K562 (cell line): Measurements from ENCODE around the gene SMARCA4.

Experiments
- ARNT ChIP-seq, 2 experiments: fragments of 450-650 bp; IDR thresholded peaks; 2 replicates each; pipeline ENCODE4 v1.6.1; 2016; ENCODE audit warnings: mild to moderate bottlenecking in 1 of 2
- CTCF ChIP-seq, 3 experiments: IDR thresholded peaks in 2 of 3; conservative IDR thresholded peaks in 1 of 3; 2 replicates each; pipeline ENCODE4 v1.5.1; 2011 to 2012; ENCODE audit warnings: low read length in 3 of 3, mild to moderate bottlenecking in 3 of 3, control low read depth in 2 of 3, improper control_type of control experiment in 1 of 3, inconsistent platforms in 1 of 3, low read depth in 1 of 3, mixed read lengths in 1 of 3, moderate library complexity in 1 of 3; ENCODE audit not compliant: insufficient read depth in 2 of 3
- HDAC3 ChIP-seq: fragments of 450-650 bp; IDR thresholded peaks from 2 replicates; pipeline ENCODE4 v1.6.1; 2018; ENCODE audit warnings: borderline replicate concordance, mild to moderate bottlenecking, moderate library complexity; ENCODE audit not compliant: partially characterized antibody
- POLR2A ChIP-seq: fragments of 450-650 bp; conservative IDR thresholded peaks from 2 replicates; pipeline ENCODE4 v1.6.1; 2016
- RBFOX2 ChIP-seq: fragments of 200-400 bp; formaldehyde crosslinking; IDR thresholded peaks from 2 replicates; pipeline ENCODE4 v1.6.1; 2017; ENCODE audit warnings: low read depth, mild to moderate bottlenecking, low read length, moderate library complexity
- RBM14 ChIP-seq: fragments of 200-400 bp; formaldehyde crosslinking; IDR thresholded peaks from 2 replicates; pipeline ENCODE4 v1.6.1; 2018; ENCODE audit warnings: low read depth, mild to moderate bottlenecking, low read length, moderate library complexity, borderline replicate concordance; ENCODE audit not compliant: insufficient read depth
- REST ChIP-seq, 2 experiments: fragments of 450-650 bp; formaldehyde crosslinking in 1 of 2; IDR thresholded peaks; 2 replicates each; pipeline versions ENCODE4 v1.4.0 to v1.6.1; 2014 to 2020; ENCODE audit warnings: mild to moderate bottlenecking in 2 of 2, borderline replicate concordance in 1 of 2, low read depth in 1 of 2
- ZC3H11A ChIP-seq: IDR thresholded peaks from 2 replicates; pipeline ENCODE4 v1.6.1; 2012; ENCODE audit warnings: low read depth, low read length, improper control_type of control experiment
- ZNF76 ChIP-seq: fragments of 250-450 bp; sonication (Bioruptor Pico); IDR thresholded peaks from 2 replicates; pipeline ENCODE4 v1.4.0; 2020; ENCODE audit warnings: mild to moderate bottlenecking, moderate library complexity, borderline replicate concordance

- TF ChIP-seq RBM14: no peak
- no peak for TF ChIP-seq ZC3H11A
- no peak for TF ChIP-seq ARNT (IDR thresholded peaks at IDR 0.05)
- TF ChIP-seq HDAC3: no peak
- TF ChIP-seq ZNF76: no peak
- no peak for TF ChIP-seq CTCF (IDR thresholded peaks at IDR 0.05 in 2 of 3, conservative IDR thresholded peaks at IDR 0.05 in 1 of 3; ENCODE audit: insufficient read depth in 2 of 3, low read depth in 1 of 3, low read length in 3 of 3)
- no peak for TF ChIP-seq RBFOX2
- no peak for TF ChIP-seq POLR2A
- TF ChIP-seq REST (IDR thresholded peaks at IDR 0.05; ENCODE audit: borderline replicate concordance): no peak
- TF ChIP-seq REST (CRISPR knock-in tag; IDR thresholded peaks at IDR 0.05; ENCODE audit: low read depth): no peak
Observed at GRCh38 chr19:11031421-11032070, 70.7 kb downstream of the SMARCA4 start.
